Skeletal muscle cell (primary cell): ENCODE results near the gene TFG.

Experiments used
- DNase-seq: peaks from one replicate; pipeline ENCODE4 v3.0.0-alpha.2; 2010; ENCODE audit warnings: low read depth
- H3K4me3 ChIP-seq: 2 replicates; pipeline ENCODE4 v1.5.1; 2011; ENCODE audit warnings: low read depth, mild to moderate bottlenecking, control low read depth, low read length, moderate library complexity

Gene TFG

GRCh38 chr3:100702980-100703345 is 6.3 kb upstream of the TFG start:
- no peak for DNase-seq
- no peak overlapping the region for H3K4me3 ChIP-seq

- no peak for DNase-seq
- H3K4me3 ChIP-seq, result no peak overlapping the region
These were observed 5.4 kb upstream of the TFG start for GRCh38 chr3:100703865-100704264.

DNA sequence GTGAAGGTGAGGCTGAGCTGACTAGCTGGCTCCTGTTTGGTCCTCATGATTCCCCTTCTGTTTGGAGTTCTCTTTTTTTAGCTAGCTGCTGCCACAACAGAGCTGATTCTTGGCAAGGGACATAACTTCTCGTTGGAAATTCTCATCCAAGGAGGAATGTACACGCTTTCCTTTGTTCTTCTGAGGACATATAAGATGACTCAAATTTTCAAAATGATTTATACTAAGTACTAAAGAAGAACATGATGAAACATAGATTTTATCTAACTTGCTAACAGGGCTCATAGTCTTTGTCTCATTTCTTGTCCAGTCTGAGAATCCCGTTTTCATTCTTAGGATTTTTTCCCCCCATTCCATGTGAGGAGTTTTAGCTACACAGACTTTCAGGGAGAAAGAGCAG is 2.9 kb upstream of the TFG start:
- no peak for DNase-seq
- H3K4me3 ChIP-seq, result no peak overlapping the region

DNA sequence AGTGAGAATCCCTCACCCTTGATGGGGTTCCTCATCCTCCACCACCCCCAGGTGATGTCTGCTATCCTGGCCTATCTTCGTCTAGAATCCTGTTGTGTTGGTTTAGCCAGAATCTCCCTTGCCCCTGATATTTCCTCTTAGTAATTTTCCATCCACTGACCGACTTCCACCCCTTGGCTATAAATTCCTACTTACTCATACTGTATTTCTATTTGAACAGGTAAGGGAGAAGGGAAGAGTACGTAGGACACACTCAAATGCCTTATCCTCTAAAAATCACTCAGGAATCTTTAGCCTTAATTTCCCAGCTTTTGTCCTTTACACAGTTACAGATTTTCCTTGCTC is 678 bp upstream of the TFG start:
- peak overlapping the region; percentile 80 for H3K4me3 ChIP-seq
- DNase-seq, result no peak

DNA sequence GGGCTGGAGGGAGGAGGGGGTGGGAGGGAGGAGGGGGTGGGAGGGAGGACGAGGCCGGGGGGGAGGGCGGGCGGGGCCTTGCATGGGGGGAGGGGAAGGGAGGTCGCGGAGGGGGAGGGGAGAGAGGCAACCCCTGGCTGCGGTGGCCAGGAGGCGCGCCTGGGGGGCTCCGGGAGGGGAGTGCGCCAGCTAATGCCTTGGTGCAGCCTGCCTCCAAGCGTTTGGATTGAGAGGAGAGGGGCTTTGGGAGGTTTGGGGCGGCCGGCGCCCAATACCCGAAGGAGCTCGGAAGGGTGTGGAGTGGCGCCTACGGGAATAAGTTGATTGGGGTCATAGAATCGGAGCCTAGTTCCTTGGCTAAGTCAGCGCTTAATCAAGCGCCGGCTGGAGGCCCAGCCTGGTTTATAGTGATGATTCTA is 557 bp downstream of the TFG start:
- DNase-seq, result no peak
- peak overlapping the region; percentile 80 for H3K4me3 ChIP-seq

DNA sequence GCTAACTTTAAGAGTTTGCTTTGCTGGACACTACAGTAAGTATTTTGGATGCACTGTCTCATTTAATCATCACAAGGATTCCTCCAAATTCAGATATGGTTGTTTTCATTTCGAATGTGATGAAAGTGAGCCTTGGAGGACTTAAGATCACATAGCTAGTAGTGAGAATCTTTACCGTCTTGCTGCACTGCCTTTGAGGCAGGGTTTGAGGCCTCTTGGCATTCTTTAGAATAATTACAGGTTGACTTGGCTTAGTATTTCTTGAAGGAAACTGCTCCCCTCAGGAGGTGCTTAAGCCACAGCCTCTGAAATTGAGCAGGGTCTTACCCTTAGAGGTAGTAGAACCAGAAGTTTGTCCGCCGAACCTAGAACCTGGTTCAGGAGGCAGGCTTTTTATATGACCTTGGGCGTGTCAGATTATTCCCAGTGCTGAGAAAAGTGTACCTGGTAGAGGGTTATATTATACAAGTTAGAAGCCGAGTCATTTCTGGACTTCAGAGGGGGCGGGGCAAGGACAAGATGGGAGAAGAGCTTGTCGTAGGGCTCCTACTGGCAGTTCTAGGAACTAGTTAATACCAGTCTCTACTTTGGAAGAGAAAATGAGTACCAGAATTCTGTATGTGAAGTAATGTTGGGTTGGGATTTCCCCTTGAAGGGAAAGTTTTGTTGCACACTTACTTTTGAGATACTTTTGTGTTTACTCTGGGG is 1.1 kb downstream of the TFG start:
- H3K4me3 ChIP-seq, result peak overlapping the region; percentile 80
- DNase-seq, result no peak

DNA sequence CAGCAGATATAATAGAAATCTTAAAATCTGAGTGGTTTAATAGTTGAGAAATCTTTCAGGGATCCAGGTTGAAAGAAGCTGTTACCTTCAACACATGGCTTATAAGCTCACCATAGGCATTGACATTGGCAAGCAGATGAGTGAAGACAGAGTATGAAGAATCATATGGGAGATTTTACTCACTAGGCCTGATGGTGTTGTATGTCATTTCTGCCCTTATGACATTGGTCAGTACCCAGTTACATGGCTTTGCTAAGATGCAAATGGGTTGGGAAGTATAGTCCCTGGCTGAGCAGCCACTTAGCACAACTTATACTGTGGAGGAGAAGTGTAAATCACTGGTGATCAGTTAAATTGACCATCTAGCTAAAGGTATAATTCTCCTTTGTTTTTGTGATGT is 5.9 kb downstream of the TFG start:
- DNase-seq, result no peak
- H3K4me3 ChIP-seq, result no peak overlapping the region

DNA sequence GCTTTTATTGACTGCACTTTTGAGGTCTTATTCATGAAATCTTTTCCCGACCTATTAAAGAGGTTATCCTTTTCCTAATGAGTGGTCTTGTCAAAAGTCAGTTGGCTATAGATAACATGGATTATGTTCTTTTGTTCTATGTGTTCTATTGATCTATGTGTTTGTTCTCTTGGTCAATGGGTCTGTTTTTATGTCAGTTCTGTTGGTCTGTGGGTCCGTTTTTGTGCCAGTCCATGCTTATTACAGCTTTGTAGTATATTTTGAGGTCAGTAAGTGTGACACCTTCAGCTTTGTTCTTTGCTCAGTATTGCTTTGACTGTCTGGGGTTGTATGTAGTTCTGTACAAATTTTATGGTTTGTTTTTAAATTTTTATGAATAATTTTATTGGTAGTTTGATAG is 7.8 kb downstream of the TFG start:
- no peak for DNase-seq

GRCh38 chr3:100717637-100718487 is 8.6 kb downstream of the TFG start:
- no peak for DNase-seq
- H3K4me3 ChIP-seq, result no peak overlapping the region

More for the DNA sequence above, 7.8 kb downstream of the TFG start:
- H3K4me3 ChIP-seq, result no peak overlapping the region

- no peak overlapping the region for H3K4me3 ChIP-seq
- no peak for DNase-seq
These were observed 9.8 kb downstream of the TFG start for GRCh38 chr3:100719136-100719535.

- no peak for DNase-seq
- no peak overlapping the region for H3K4me3 ChIP-seq
These were observed 11.1 kb downstream of the TFG start for GRCh38 chr3:100720426-100720825.

DNA sequence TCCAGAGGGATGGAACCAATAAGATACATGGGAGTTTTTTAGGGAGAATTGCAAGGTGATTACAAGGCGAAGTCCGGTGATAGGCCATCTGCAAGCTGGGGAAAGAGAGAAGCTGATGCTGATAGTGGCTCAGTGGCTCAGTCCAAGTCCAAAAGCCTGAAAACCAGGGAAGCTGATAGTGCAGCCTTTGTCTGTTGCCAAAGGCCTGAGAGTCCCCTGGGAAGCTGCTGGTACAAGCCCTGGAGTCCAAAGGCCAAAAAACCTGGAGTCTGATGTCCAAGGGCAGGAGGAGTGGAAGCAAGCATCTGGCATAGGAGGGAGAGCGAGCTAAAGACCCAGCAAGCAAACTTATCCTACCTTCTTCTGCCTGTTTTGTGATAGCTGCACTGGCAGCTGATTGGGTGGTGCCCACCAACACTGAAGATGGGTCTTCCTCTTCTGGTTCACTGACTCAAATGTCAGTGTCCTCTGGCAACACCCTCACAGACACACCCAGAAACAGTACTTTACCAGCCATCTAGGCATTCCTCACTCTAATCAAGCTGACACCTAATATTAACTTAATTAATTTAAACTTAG is 16.7 kb downstream of the TFG start:
- no peak overlapping the region for H3K4me3 ChIP-seq
- no peak for DNase-seq

DNA sequence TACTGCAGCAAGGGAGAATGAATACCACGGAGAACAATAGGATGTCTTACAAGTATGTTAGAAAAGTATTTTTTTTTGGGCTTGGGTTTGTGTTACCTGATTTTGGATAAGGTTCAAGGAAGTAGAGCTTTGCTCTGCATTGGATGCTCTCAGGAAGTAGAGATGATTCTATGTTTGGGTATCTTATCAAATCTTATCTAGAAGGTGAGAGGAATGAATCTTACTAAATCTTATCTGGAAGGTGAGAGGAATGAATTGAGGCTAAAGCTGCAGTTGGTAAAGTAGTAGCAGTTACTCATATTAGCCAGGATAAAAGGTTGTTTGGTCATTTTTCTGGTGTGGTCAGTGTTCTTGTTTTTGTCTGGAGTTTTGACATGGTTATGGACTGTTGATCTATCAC is 17.4 kb downstream of the TFG start:
- DNase-seq, result no peak
- no peak overlapping the region for H3K4me3 ChIP-seq

GRCh38 chr3:100730524-100730923 is 21.2 kb downstream of the TFG start:
- no peak overlapping the region for H3K4me3 ChIP-seq
- DNase-seq, result no peak

DNA sequence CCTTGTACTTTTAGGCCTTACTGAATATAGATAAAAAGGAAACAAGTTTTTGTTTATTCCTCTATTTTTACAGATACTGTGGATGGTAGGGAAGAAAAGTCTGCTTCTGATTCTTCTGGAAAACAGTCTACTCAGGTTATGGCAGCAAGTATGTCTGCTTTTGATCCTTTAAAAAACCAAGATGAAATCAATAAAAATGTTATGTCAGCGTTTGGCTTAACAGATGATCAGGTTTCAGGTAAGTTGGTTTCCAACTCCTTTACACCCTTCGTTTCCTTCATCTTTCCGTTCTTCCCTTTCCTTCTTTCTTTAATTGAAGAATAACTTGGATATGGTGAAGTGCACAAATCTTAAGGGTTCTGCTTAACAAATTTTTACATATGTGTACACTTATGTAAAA is 23.1 kb downstream of the TFG start:
- no peak overlapping the region for H3K4me3 ChIP-seq
- no peak for DNase-seq

DNA sequence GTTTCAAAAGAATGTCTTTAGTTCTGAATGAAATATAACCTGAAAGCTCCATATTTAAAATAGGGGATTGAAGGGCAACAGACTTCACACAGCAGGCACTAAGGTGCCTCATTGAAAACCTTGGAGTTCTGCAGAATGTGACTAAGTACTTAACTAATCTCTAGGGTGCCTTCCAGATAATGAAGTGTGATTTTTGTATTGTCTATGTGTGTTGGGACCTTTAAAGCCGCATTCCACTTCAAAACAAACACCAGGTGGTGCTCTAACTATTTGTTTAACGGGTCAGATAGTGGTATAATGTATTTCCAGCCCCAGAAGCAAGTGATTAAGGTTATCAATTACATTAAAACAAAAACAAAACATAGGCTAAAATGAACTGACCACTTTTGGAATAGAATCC is 28.0 kb downstream of the TFG start:
- no peak overlapping the region for H3K4me3 ChIP-seq
- DNase-seq, result no peak

GRCh38 chr3:100740207-100740606 is 30.9 kb downstream of the TFG start:
- no peak overlapping the region for H3K4me3 ChIP-seq
- DNase-seq, result no peak

DNA sequence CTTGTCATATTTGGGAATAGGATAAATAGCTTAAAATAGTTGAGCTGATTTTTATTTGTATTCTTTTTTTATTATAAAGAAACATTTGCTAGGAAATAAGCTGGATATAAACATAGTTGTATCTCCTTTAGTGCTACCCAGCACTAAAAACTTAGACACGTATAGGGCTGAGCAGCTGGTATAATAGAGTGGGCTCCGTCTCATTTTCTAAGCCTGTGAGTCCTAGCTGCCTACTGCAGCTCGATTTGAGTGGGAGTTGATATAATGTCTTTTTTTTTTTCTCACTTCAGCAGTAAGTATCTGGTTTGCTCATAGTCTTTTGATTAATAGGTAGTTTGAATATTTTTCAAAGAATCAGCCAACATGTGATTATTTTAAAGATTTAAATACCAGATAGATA is 34.2 kb downstream of the TFG start:
- DNase-seq, result no peak
- no peak overlapping the region for H3K4me3 ChIP-seq

- DNase-seq, result no peak
- no peak overlapping the region for H3K4me3 ChIP-seq
These were observed 35.4 kb downstream of the TFG start for GRCh38 chr3:100744671-100745070.

GRCh38 chr3:100745617-100746016 is 36.3 kb downstream of the TFG start:
- no peak overlapping the region for H3K4me3 ChIP-seq
- DNase-seq, result no peak

- no peak for DNase-seq
- H3K4me3 ChIP-seq, result no peak overlapping the region
These were observed 36.8 kb downstream of the TFG start for GRCh38 chr3:100746092-100746491.
